Astrocyte of the cerebellum (primary cell): ENCODE results near the gene NEK4.

ENCODE experiments used
- DNase-seq: peaks from one replicate; pipeline ENCODE4 v3.0.0-alpha.2; 2011; ENCODE audit warnings: low read depth
- H3K4me3 ChIP-seq: 2 replicates; pipeline ENCODE4 v1.5.1; 2011; ENCODE audit warnings: mild to moderate bottlenecking, low read depth, low read length, moderate library complexity
- CTCF ChIP-seq: IDR thresholded peaks from 2 replicates; pipeline ENCODE4 v1.5.1; 2012; ENCODE audit warnings: low read length, low read depth, moderate library complexity, mild to moderate bottlenecking; ENCODE audit errors: missing control alignments
- in situ Hi-C: cut with HindIII; loops from 2 replicates; pipeline ENCODE4 v1.10.0; 2017; ENCODE audit warnings: low sequenced_read_pairs

Gene NEK4

DNA sequence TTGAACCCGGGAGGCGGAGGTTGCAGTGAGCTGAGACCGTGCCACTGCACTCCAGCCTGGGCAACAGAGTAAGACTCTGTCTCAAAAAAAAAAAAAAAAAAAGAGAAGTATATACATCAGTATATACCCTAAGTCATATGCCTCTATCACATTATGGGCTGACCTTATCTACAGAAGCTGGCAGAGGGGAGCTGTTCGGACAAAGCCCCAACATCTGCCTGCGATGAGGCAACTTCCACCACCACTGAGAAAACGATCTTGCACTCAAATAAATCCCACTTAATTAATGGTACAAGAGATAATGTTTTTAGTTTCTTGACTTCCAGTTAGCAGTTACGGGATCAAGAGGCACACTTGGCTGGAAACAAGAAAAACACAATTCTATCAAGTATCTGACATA, 67.4 kb downstream of the NEK4 start:
- no peak for TF ChIP-seq CTCF
- in situ Hi-C loops, result no loop called here
- no peak overlapping the region for H3K4me3 ChIP-seq
- no peak for DNase-seq

DNA sequence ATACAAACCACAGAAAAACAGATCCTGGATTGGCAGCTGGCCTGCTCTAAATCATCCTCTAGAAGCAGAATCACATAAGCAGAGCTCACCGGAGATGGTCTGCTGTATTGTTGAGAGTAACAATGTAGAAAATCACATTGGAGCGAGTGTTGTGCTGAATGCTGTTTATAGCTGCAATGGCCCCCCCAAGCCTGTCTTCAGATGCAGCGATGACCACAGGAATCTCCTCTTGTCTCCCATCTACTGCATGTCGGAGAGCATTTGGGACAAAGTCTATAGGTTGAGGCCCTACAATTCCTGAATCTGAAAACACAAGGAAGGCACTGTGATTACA, 73.1 kb downstream of the NEK4 start:
- no peak for TF ChIP-seq CTCF
- H3K4me3 ChIP-seq, result no peak overlapping the region
- in situ Hi-C loops, result no loop called here
- no peak for DNase-seq

DNA sequence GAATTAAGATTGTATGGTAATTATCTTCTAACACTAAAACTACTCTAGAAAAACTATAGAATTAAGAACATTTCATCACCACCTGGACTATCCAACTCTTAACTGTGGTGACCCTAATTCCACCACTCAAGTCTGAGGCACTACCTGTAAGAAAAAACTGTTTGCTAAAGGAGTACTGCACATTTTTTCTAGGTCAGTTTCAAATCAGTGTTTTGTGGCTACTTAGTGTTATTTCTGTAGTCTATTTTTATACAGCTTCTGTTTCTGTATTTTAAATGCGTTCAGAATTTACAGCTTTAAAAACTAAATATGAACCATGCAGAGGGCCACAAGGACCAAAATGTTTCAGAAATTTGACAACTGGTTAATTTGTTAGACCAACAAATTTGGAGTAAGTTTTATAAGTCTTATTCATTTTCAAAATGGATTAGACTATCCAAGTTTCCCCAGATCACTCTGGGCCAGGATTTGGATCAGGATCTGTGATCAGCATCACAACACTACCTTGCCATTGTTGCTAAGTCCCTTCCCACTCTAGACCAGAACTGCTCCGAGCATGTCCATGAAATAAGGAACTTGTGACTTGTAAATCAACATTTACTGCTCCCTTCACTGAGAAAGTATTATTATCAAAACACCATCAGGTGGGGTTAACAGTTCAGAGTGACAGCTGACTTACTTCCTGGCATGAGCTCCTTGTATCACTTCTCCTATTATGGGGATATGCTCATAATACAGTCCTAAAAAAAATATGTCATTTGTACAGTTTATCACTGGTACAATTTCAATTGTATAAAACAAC, 73.7 kb downstream of the NEK4 start:
- H3K4me3 ChIP-seq, result no peak overlapping the region
- DNase-seq, result no peak
- in situ Hi-C loops, result no loop called here
- no peak for TF ChIP-seq CTCF

DNA sequence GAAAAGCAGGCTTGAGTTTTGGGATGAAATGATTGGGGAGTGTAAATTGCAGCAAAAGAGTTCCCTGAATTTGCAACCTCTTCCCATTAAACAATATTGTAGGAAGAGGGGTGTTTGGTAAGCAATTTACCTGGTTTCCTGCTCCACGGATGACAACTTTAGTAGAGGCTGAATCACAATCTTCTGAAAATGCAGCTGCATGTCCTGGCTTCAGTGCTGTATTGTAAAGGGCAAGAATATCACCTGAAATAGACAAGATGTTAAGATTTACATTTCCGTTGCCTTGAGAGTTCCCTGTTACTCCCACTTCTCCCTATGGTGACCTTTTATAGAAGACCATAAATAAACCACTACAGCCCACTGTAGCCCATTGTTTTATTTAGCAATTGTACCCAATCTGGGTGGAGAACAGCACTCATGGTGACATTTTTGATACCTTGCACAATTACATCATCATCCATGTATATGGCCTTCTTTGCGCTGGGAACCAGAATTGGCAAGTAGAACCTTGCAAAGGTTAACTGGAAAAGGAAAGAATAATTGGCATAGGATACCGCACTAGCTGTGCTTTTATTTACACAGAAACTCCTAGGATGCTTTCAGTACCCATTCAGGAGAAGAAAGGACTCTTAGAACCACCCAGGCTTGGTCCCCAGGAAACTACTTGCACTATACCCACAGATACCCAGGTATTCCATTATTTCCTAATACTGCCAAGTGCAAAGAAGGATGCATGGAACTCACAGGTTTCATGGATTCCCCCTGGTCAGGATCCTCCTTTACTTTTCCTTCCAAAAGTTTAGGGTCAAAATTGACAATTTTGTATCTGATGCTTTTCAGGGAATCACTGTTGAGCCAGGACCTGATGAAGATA, 74.7 kb downstream of the NEK4 start:
- DNase-seq, result no peak
- H3K4me3 ChIP-seq, result no peak overlapping the region
- no peak for TF ChIP-seq CTCF
- in situ Hi-C loops, result no loop called here

- no peak overlapping the region for H3K4me3 ChIP-seq
- no peak for TF ChIP-seq CTCF
- no peak for DNase-seq
- in situ Hi-C loops, result no loop called here
Measured at GRCh38 chr3:52694528-52695189, 76.1 kb downstream of the NEK4 start.

DNA sequence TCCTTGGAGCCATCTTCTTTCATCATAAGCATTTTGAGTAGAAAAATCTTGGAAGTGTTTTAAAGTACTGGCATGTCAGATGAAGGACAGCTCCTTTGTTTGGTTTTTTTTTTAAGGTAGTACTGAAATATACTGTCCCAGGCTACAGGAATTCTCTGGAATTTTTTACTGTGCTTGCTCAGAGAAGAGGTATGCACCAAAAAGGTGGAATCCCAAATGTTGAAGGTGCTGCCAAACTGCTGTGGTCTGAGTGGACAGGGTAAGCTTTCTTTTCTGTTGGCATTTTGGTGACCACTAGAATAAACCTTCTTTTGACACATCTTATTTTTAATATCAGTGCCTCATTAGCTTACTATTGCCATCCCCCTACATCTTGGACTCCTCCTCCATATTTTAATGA, 77.7 kb downstream of the NEK4 start:
- no peak overlapping the region for H3K4me3 ChIP-seq
- in situ Hi-C loops, result no loop called here

More for the DNA sequence above, 77.7 kb downstream of the NEK4 start:
- no peak for TF ChIP-seq CTCF
- DNase-seq, result no peak
